Activated B cell treated with CpG ODN at 0.5 μM for 24 hours (primary cell): ENCODE results near the gene SDR42E2. TPM values are rescaled to one million over a fixed set of nuclear protein-coding genes. Genes with fewer than 3 reads are reported as not detected.
A peak's percentile ranks its signal among the peaks of the same experiment; 100 is the strongest.

ENCODE experiments used
- ATAC-seq: fragments of 200-7000 bp; cut with Tn5 transposase; one replicate; pipeline ENCODE4 v1.10.0; 2021; ENCODE audit warnings: low read depth, mild to moderate bottlenecking, moderate library complexity
- CTCF ChIA-PET: fragments of 350-600 bp; sonication (Branson Sonifier 250); formaldehyde crosslinking; loops from one replicate; lab custom pipeline; 2021; ENCODE audit warnings: antibody characterized with exemption; lab: Charles Lee
- POLR2A ChIA-PET: fragments of 350-600 bp; sonication (Branson Sonifier 250); formaldehyde crosslinking; loops from one replicate; lab custom pipeline; 2021; ENCODE audit warnings: antibody characterized with exemption; lab: Charles Lee
- DNase-seq: peaks from one replicate; pipeline ENCODE4 v3.0.0; 2022
- H3K27ac Mint-ChIP-seq: one replicate; pipeline ENCODE4 v1.8.0; 2020; ENCODE audit warnings: mixed read lengths
- H3K27me3 Mint-ChIP-seq: one replicate; pipeline ENCODE4 v1.8.0; 2021; ENCODE audit warnings: mixed read lengths
- H3K36me3 Mint-ChIP-seq: one replicate; pipeline ENCODE4 v1.8.0; 2021; ENCODE audit warnings: low read depth, mixed read lengths
- H3K4me1 Mint-ChIP-seq: one replicate; pipeline ENCODE4 v1.8.0; 2021; ENCODE audit warnings: mixed read lengths
- H3K4me3 Mint-ChIP-seq: one replicate; pipeline ENCODE4 v1.8.0; 2020; ENCODE audit warnings: mild to moderate bottlenecking, mixed read lengths
- H3K9me3 Mint-ChIP-seq: one replicate; pipeline ENCODE4 v1.8.0; 2020; ENCODE audit warnings: mixed read lengths
- CTCF ChIP-seq: fragments of 200-600 bp; IDR thresholded peaks from one replicate; pipeline ENCODE4 v1.8.0; 2022; ENCODE audit warnings: antibody characterized with exemption, mild to moderate bottlenecking
- intact Hi-C: fragments of 100-400 bp; cut with micrococcal nuclease; formaldehyde crosslinking; loops from one replicate; pipeline ENCODE4 v1.15.1; 2024
- total RNA-seq: library from RNA; stranded (reverse); gene quantifications from 2 replicates; pipeline ENCODE4 v1.2.3, GENCODE V29; 2022

SDR42E2 gene
- total RNA-seq, 1 donor from 2014 or later = 0.18 TPM

- TF ChIP-seq CTCF = no peak
- Mint-ChIP-seq H3K27me3 (peaks cover 2% of the 10 kb centered on the region), H3K4me1 (peaks cover 77% of the 10 kb centered on the region), H3K27ac (peak overlapping the region; percentile 100), H3K4me3 (peak overlapping the region; percentile 95), H3K36me3 (peaks cover 5% of the 10 kb centered on the region), H3K9me3 (peaks cover 2% of the 10 kb centered on the region)
- ChIA-PET CTCF (interaction anchor here (0.9 to 3.2 kb wide), 3 partner anchors 9 to 16 kb away, joined by 3 to 24 read pairs (median 8); partner anchors contain the start of gene EEF2K), POLR2A (interaction anchor here (0.6 to 8.8 kb wide), 16 partner anchors 8 to 1515 kb away, joined by 3 to 154 read pairs (median 5); partner anchors contain the start of genes EEF2K, LYRM1, MOSMO and POLR3E)
- DNase-seq = peak; percentile 98
- ATAC-seq = peak; percentile 65
- intact Hi-C loops = loop anchor here (1.0 to 10.0 kb wide), 9 partner anchors 8 to 1291 kb away; partner anchors contain the start of genes CDR2, DCUN1D3, EEF2K and LYRM1
Measured at GRCh38 chr16:22190776-22191531, 28.6 kb downstream of the SDR42E2 start.

GRCh38 chr16:22191532-22192260 is 29.4 kb downstream of the SDR42E2 start:
- ChIA-PET POLR2A (interaction anchor here (0.6 to 8.8 kb wide), 17 partner anchors 8 to 1515 kb away, joined by 3 to 154 read pairs (median 4); partner anchors contain the start of genes EEF2K, LYRM1, MOSMO and POLR3E), CTCF (interaction anchor here (0.8 to 2.0 kb wide), 4 partner anchors 8 to 105 kb away, joined by 3 to 8 read pairs (median 4); partner anchors contain the start of genes EEF2K and POLR3E)
- H3K36me3 Mint-ChIP-seq = peaks cover 5% of the 10 kb centered on the region
- ATAC-seq = no peak
- no peak for TF ChIP-seq CTCF
- no peak for DNase-seq
- H3K27ac Mint-ChIP-seq = peak overlapping the region; percentile 100
- intact Hi-C loops = loop anchor here (1.0 to 10.0 kb wide), 6 partner anchors 8 to 594 kb away; partner anchors contain the start of genes CDR2, EEF2K and METTL9
- H3K9me3 Mint-ChIP-seq = peaks cover 2% of the 10 kb centered on the region
- H3K27me3 Mint-ChIP-seq = peaks cover 2% of the 10 kb centered on the region
- H3K4me3 Mint-ChIP-seq = peak overlapping the region; percentile 95
- H3K4me1 Mint-ChIP-seq = peaks cover 78% of the 10 kb centered on the region

- Mint-ChIP-seq H3K4me3 (peak overlapping the region; percentile 95), H3K27ac (peak overlapping the region; percentile 100), H3K4me1 (peaks cover 78% of the 10 kb centered on the region), H3K36me3 (peaks cover 5% of the 10 kb centered on the region), H3K27me3 (peaks cover 2% of the 10 kb centered on the region), H3K9me3 (peaks cover 2% of the 10 kb centered on the region)
- DNase-seq (peak; percentile 58), ATAC-seq (peak; percentile 7)
- POLR2A ChIA-PET = interaction anchor here (0.6 to 8.8 kb wide), 9 partner anchors 7 to 245 kb away, joined by 3 to 154 read pairs (median 24); partner anchors contain the start of genes EEF2K, MOSMO, POLR3E and UQCRC2
- no peak for TF ChIP-seq CTCF
- CTCF ChIA-PET = interaction anchor here (0.8 to 2.0 kb wide), 3 partner anchors 11 to 104 kb away, joined by 4 to 8 read pairs (median 5); partner anchors contain the start of genes EEF2K and POLR3E
- intact Hi-C loops = loop anchor here (5.0 to 10.0 kb wide), 4 partner anchors 180 to 595 kb away; partner anchors contain the start of genes CDR2 and METTL9
Measured at GRCh38 chr16:22192261-22193062, 30.2 kb downstream of the SDR42E2 start.

GRCh38 chr16:22193063-22193411 is 30.7 kb downstream of the SDR42E2 start:
- ATAC-seq (no peak), DNase-seq (no peak)
- ChIA-PET POLR2A (interaction anchor here (0.6 to 8.8 kb wide), 4 partner anchors 13 to 185 kb away, joined by 3 to 154 read pairs (median 49); partner anchors contain the start of genes EEF2K, MOSMO and POLR3E), CTCF (interaction anchor here (1.3 to 2.0 kb wide), 2 partner anchors 11 to 13 kb away, joined by 4 to 8 read pairs; partner anchors contain the start of gene EEF2K)
- intact Hi-C loops = loop anchor here (5.0 to 10.0 kb wide), 4 partner anchors 179 to 596 kb away; partner anchors contain the start of genes CDR2 and METTL9
- Mint-ChIP-seq H3K9me3 (peaks cover 2% of the 10 kb centered on the region), H3K27ac (peak overlapping the region; percentile 100), H3K4me3 (no peak overlapping the region), H3K4me1 (peaks cover 79% of the 10 kb centered on the region), H3K36me3 (peaks cover 5% of the 10 kb centered on the region), H3K27me3 (peaks cover 2% of the 10 kb centered on the region)
- TF ChIP-seq CTCF = no peak
